Neural crest cell (in vitro differentiated cells): ENCODE data around the gene CREM. TPM values are rescaled to one million over a fixed set of nuclear protein-coding genes. Genes with fewer than 3 reads are reported as not detected.

Source experiments
- DNase-seq: peaks from one replicate; pipeline ENCODE4 v3.0.0; 2021; ENCODE audit warnings: low read depth, mixed read lengths, low spot score
- H3K27ac Mint-ChIP-seq: one replicate; pipeline ENCODE4 v1.8.0; 2021; ENCODE audit warnings: mild to moderate bottlenecking, mixed read lengths; ENCODE audit not compliant: unreplicated experiment
- H3K27me3 Mint-ChIP-seq: 2 replicates; pipeline ENCODE4 v1.8.0; 2021; ENCODE audit warnings: low read depth, mild to moderate bottlenecking, mixed read lengths
- H3K36me3 Mint-ChIP-seq: 2 replicates; pipeline ENCODE4 v1.8.0; 2021; ENCODE audit warnings: low read depth, mild to moderate bottlenecking, mixed read lengths
- H3K4me1 Mint-ChIP-seq: 2 replicates; pipeline ENCODE4 v1.8.0; 2021; ENCODE audit warnings: mixed read lengths
- H3K4me3 Mint-ChIP-seq: one replicate; pipeline ENCODE4 v1.8.0; 2021; ENCODE audit warnings: mild to moderate bottlenecking, mixed read lengths
- H3K9me3 Mint-ChIP-seq: 2 replicates; pipeline ENCODE4 v1.8.0; 2021; ENCODE audit warnings: mixed read lengths
- total RNA-seq: library from RNA; stranded (reverse); gene quantifications from 2 replicates; pipeline ENCODE4 v1.2.1, GENCODE V29; 2021
- TF ChIP-seq, protein P1 (sequence below): fragments of 200-600 bp; sonication (generic); conservative IDR thresholded peaks from 2 replicates; pipeline ENCODE4 v1.5.0; 2021; ENCODE audit warnings: antibody characterized with exemption, mild to moderate bottlenecking

CREM gene
- total RNA-seq, 1 donor from 2014 or later, result 29.6 TPM

DNA sequence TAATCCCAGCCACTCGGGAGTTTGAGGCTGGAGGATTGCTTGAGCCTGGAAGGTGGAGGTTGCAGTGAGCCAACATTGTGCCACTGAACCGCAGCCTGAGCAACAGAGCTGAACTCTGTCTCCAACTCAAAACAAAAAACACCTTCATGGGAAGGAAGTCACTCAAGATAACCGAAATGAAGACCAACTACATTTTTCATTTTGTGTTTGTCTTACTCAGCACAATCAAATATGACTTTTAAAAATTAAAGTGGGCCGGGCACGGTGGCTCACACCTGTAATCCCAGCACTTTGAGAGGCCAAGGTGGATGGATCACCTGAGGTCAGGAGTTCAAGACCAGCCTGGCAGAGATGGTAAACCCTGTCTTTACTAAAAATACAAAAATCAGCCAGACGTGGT, 40.0 kb downstream of the CREM start:
- H3K4me1 Mint-ChIP-seq, result no peaks in the 10 kb centered on the region
- H3K4me3 Mint-ChIP-seq, result no peak overlapping the region
- no peaks in the 10 kb centered on the region for H3K9me3 Mint-ChIP-seq
- no peaks in the 10 kb centered on the region for H3K27me3 Mint-ChIP-seq
- no peak overlapping the region for H3K27ac Mint-ChIP-seq
- TF ChIP-seq, protein P1, sequence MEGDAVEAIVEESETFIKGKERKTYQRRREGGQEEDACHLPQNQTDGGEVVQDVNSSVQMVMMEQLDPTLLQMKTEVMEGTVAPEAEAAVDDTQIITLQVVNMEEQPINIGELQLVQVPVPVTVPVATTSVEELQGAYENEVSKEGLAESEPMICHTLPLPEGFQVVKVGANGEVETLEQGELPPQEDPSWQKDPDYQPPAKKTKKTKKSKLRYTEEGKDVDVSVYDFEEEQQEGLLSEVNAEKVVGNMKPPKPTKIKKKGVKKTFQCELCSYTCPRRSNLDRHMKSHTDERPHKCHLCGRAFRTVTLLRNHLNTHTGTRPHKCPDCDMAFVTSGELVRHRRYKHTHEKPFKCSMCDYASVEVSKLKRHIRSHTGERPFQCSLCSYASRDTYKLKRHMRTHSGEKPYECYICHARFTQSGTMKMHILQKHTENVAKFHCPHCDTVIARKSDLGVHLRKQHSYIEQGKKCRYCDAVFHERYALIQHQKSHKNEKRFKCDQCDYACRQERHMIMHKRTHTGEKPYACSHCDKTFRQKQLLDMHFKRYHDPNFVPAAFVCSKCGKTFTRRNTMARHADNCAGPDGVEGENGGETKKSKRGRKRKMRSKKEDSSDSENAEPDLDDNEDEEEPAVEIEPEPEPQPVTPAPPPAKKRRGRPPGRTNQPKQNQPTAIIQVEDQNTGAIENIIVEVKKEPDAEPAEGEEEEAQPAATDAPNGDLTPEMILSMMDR, result no peak
- DNase-seq, result no peak
- peaks cover 11% of the 10 kb centered on the region for H3K36me3 Mint-ChIP-seq

DNA sequence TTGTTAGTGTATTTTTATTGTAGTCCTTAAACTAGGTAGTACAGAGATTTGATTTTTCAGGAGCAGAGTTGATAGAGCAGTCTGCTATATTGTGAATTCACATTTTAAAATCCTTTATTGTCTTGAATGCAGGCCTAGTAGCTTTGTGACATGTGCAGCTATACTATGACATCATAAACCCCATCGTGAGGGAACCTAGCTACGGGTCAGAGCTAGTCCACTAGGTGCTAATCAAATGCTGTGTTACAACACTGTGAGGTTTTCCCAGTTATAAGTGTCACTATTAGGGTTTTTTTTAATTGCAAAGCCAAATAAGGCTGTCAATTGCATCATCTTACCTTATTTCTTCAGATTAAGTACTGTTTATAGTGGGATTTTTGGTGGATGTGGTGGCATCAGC, 40.7 kb downstream of the CREM start:
- Mint-ChIP-seq H3K36me3 (peaks cover 6% of the 10 kb centered on the region), H3K4me3 (no peak overlapping the region), H3K27me3 (no peaks in the 10 kb centered on the region), H3K27ac (no peak overlapping the region), H3K4me1 (peaks cover 5% of the 10 kb centered on the region), H3K9me3 (no peaks in the 10 kb centered on the region)
- TF ChIP-seq, protein P1, result no peak
- DNase-seq, result no peak

- no peak overlapping the region for H3K27ac Mint-ChIP-seq
Observed at GRCh38 chr10:35172146-35172545, 45.5 kb downstream of the CREM start.

GRCh38 chr10:35172574-35172973, 45.9 kb downstream of the CREM start:
- TF ChIP-seq, protein P1, result no peak
- Mint-ChIP-seq H3K4me1 (peaks cover 13% of the 10 kb centered on the region), H3K27me3 (no peaks in the 10 kb centered on the region), H3K36me3 (peaks cover 6% of the 10 kb centered on the region), H3K4me3 (no peak overlapping the region), H3K27ac (no peak overlapping the region), H3K9me3 (peaks cover 2% of the 10 kb centered on the region)
- no peak for DNase-seq

More at GRCh38 chr10:35172146-35172545, 45.5 kb downstream of the CREM start:
- Mint-ChIP-seq H3K9me3 (peaks cover 2% of the 10 kb centered on the region), H3K4me1 (peaks cover 13% of the 10 kb centered on the region), H3K27me3 (no peaks in the 10 kb centered on the region), H3K4me3 (no peak overlapping the region), H3K36me3 (peaks cover 6% of the 10 kb centered on the region)
- no peak for DNase-seq
- TF ChIP-seq, protein P1, result no peak

DNA sequence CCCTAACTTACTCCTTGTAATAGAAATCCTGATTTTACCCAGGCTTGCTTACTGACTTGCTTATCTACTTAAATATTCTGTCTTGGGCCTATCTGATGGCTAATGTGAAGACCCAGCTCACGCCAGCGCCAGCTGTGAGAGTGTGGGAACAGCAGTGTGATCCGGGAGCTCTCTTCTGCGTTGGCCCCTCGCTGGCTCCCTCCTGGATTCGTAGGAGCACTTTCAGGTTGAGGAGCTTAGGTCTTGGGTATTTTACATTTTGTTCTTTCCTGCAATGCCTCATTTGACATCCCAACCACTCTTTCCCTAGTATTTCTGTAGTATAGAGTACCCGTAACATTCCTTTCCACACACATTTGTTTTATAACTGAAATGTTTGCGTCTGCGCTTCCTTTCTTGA, 51.7 kb downstream of the CREM start:
- no peaks in the 10 kb centered on the region for H3K36me3 Mint-ChIP-seq
- H3K4me1 Mint-ChIP-seq, result no peaks in the 10 kb centered on the region
- H3K4me3 Mint-ChIP-seq, result no peak overlapping the region
- DNase-seq, result no peak
- H3K27me3 Mint-ChIP-seq, result no peaks in the 10 kb centered on the region
- H3K9me3 Mint-ChIP-seq, result peaks cover 2% of the 10 kb centered on the region
- no peak overlapping the region for H3K27ac Mint-ChIP-seq
- TF ChIP-seq, protein P1, result no peak
